ENCODE data around the gene SWAP70. TPM values are rescaled to one million over a fixed set of nuclear protein-coding genes. Genes with fewer than 3 reads are reported as not detected.
"Not testable (repeated sequence)": the region's sequence is repeated elsewhere in the genome, so short reads cannot be mapped to it uniquely, and the experiment has no call there.

The SWAP70 gene
- 7.3 and 8.1 TPM in 2 replicates for total RNA-seq

DNA sequence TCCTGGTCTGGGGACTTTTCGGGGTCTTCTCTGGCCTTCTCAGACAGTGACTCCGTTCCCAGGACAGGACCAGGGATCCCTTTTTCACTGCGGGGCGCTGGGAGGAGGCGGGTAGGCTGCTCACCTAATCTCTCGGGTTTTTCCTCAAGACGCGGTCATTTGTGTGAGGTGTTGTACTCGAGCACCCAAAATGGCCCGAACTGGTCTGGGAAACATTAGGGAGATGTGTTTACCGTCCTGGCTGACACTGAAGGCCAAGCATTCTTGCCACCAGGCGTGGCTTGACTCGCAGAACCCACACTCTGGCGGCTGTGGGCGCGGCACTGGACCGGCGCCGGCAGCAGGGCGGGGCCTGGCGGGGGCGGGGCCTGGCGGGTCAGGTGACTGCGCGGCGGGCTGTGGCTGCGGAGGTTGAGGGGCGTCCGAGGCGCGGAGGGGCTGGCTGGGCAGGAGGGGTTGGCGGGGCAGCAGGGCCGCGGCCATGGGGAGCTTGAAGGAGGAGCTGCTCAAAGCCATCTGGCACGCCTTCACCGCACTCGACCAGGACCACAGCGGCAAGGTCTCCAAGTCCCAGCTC lies at the start of gene SWAP70:
TSS of gene SWAP70 (plus strand) at position 379 of the 577 bp plus-strand sequence. CDS start at position 482, 103 bp downstream.
- intact Hi-C loops (cut with micrococcal nuclease), result loop anchor here (1.0 to 5.0 kb wide), 2 partner anchors 49 to 84 kb away; no protein-coding TSS in a partner anchor
- Mint-ChIP-seq H3K27me3 (peaks cover 34% of the 10 kb centered on the region), H3K9me3 (peaks cover 3% of the 10 kb centered on the region), H3K27ac (peak within 1 kb of the TSS; percentile 51), H3K4me3 (peak within 1 kb of the TSS; percentile 90), H3K4me1 (peaks cover 18% of the 10 kb centered on the region), H3K36me3 (ENCODE audit: low read depth) (peaks cover 4% of the 10 kb centered on the region)
- peak; percentile 95 for DNase-seq

- H3K27ac Mint-ChIP-seq, result peak overlapping the region; percentile 32
- no peaks in the 10 kb centered on the region for H3K9me3 Mint-ChIP-seq
- H3K4me1 Mint-ChIP-seq, result peaks cover 36% of the 10 kb centered on the region
- no peak overlapping the region for H3K4me3 Mint-ChIP-seq
- no peaks in the 10 kb centered on the region for H3K36me3 Mint-ChIP-seq (ENCODE audit: low read depth)
- intact Hi-C loops (cut with micrococcal nuclease), result loop anchor here (2.0 to 10.0 kb wide), 2 partner anchors 154 to 230 kb away; partner anchors contain the start of genes IPO7 and ZNF143
- no peaks in the 10 kb centered on the region for H3K27me3 Mint-ChIP-seq
- DNase-seq, result no peak
Observed at GRCh38 chr11:9615031-9615451, 48.8 kb upstream of the SWAP70 start.

DNA sequence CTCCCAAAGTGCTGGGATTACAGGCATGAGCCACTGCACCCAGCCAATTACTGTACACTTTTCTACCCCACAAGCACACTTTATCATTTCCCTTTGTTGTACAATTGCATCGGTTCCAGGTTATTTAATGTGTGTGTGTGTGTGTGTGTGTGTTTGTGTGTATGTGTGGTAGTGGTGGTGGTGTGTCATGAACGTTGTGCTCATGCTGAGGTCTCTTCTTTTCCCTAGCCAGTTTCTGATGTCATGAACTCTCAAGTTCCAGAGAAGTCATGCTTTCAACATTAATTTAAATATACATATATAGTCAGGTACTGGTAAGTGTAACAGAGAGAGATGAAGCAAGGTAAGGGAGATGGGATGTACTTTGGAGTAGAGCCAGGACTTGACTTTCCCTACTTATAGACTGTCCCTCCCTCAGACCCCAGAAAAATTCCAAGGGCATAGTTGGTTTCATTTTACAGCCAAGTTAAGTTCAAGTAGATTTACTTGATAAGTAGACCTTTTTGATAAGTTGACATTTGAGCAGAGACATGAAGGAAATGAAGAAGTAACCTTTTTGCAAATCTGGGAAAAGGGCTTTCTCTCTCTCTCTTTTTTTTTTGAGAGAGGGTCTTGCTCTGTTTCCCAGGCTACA lies 47.7 kb upstream of the SWAP70 start:
- Mint-ChIP-seq H3K9me3 (no peaks in the 10 kb centered on the region), H3K27ac (no peak overlapping the region), H3K4me1 (peaks cover 34% of the 10 kb centered on the region), H3K4me3 (no peak overlapping the region), H3K27me3 (no peaks in the 10 kb centered on the region), H3K36me3 (ENCODE audit: low read depth) (no peaks in the 10 kb centered on the region)
- intact Hi-C loops (cut with micrococcal nuclease), result loop anchor here (10.0 kb wide), 1 partner anchor 231 kb away; the partner anchor contains the start of gene IPO7
- no peak for DNase-seq

DNA sequence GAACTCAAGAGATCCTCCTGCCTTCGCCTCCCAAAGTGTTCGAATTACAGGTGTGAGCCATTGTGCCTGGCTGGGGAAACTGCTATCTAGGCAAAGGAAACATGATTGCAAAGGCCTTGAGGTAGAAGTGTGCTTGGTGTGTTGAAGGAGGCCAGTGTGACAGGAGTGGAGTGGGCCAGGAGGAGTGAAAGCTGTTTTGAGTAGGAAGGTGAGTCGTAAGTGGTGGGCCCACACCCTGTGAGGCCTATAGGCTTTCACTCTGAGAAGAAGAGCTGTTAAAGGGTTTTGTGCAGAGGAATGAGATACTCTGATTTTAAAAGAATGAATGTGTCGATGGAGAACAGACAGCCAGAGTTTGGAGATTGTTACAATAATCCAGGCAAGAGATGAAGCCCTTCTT lies 47.0 kb upstream of the SWAP70 start:
- Mint-ChIP-seq H3K27me3 (no peaks in the 10 kb centered on the region), H3K4me3 (no peak overlapping the region), H3K4me1 (peaks cover 33% of the 10 kb centered on the region), H3K9me3 (no peaks in the 10 kb centered on the region), H3K36me3 (ENCODE audit: low read depth) (no peaks in the 10 kb centered on the region), H3K27ac (no peak overlapping the region)
- intact Hi-C loops (cut with micrococcal nuclease), result loop anchor here (10.0 kb wide), 1 partner anchor 232 kb away; the partner anchor contains the start of gene IPO7
- no peak for DNase-seq

DNA sequence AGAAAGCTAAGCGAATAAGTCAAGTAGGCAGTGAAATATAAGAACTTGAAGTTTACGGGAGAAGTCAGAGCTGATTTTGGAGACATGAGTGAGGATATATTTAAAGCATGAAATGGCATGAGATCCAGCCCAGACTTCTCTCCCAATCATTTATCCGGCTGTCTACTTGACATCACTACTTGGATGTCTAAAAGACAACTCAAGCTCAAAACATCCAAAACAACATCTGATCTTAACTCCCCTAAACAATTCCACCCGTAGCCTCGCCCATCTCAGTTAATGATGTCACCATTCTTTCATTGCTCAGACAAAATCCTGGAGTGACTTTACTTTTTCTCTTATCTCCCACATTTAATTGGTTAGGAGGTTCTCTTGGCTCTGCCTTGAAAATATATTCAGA lies 45.9 kb upstream of the SWAP70 start:
- no peak overlapping the region for H3K27ac Mint-ChIP-seq
- no peak overlapping the region for H3K4me3 Mint-ChIP-seq
- intact Hi-C loops (cut with micrococcal nuclease), result loop anchor here (10.0 kb wide), 1 partner anchor 233 kb away; the partner anchor contains the start of gene IPO7
- no peaks in the 10 kb centered on the region for H3K36me3 Mint-ChIP-seq (ENCODE audit: low read depth)
- H3K27me3 Mint-ChIP-seq, result no peaks in the 10 kb centered on the region
- no peaks in the 10 kb centered on the region for H3K9me3 Mint-ChIP-seq
- peaks cover 32% of the 10 kb centered on the region for H3K4me1 Mint-ChIP-seq
- no peak for DNase-seq

- Mint-ChIP-seq H3K4me1 (peaks cover 23% of the 10 kb centered on the region), H3K27me3 (no peaks in the 10 kb centered on the region), H3K9me3 (no peaks in the 10 kb centered on the region), H3K27ac (no peak overlapping the region), H3K4me3 (no peak overlapping the region), H3K36me3 (ENCODE audit: low read depth) (no peaks in the 10 kb centered on the region)
- DNase-seq, result no peak
- intact Hi-C loops (cut with micrococcal nuclease), result loop anchor here (10.0 kb wide), 1 partner anchor 234 kb away; the partner anchor contains the start of gene IPO7
Observed at GRCh38 chr11:9619004-9619403, 44.9 kb upstream of the SWAP70 start.

- Mint-ChIP-seq H3K27ac (no peak overlapping the region), H3K9me3 (no peaks in the 10 kb centered on the region), H3K36me3 (ENCODE audit: low read depth) (no peaks in the 10 kb centered on the region), H3K4me1 (peaks cover 16% of the 10 kb centered on the region), H3K4me3 (no peak overlapping the region), H3K27me3 (no peaks in the 10 kb centered on the region)
- DNase-seq, result no peak
- intact Hi-C loops (cut with micrococcal nuclease), result loop anchor here (10.0 kb wide), 1 partner anchor 235 kb away; the partner anchor contains the start of gene IPO7
Observed at GRCh38 chr11:9619971-9620370, 43.9 kb upstream of the SWAP70 start.

DNA sequence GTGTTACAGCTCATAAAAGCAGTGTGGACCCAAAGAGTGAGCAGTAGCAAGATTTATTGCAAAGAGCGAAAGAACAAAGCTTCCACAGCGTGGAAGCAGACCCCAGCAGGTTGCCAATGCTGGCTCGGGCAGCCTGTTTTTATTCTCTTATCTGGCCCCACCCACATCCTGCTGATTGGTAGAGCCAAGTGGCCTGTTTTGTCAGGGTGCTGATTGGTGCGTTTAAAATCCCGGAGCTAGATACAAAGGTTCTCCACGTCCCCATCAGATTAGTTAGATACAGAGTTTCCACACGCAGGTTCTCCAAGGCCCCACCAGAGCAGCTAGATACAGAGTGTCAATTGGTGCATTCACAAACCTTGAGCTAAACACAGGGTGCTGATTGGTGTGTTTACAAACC lies 41.5 kb upstream of the SWAP70 start:
- H3K36me3 Mint-ChIP-seq (ENCODE audit: low read depth); intact Hi-C loops (cut with micrococcal nuclease); H3K4me1 Mint-ChIP-seq; H3K27ac Mint-ChIP-seq; H3K9me3 Mint-ChIP-seq; DNase-seq; H3K4me3 Mint-ChIP-seq: not testable (repeated sequence)
- peaks cover 12% of the 10 kb centered on the region for H3K27me3 Mint-ChIP-seq

- H3K4me1 Mint-ChIP-seq; H3K36me3 Mint-ChIP-seq (ENCODE audit: low read depth); H3K27ac Mint-ChIP-seq; intact Hi-C loops (cut with micrococcal nuclease); H3K9me3 Mint-ChIP-seq; H3K4me3 Mint-ChIP-seq; DNase-seq: not testable (repeated sequence)
- peaks cover 14% of the 10 kb centered on the region for H3K27me3 Mint-ChIP-seq
Observed at GRCh38 chr11:9623053-9623452, 40.8 kb upstream of the SWAP70 start.

DNA sequence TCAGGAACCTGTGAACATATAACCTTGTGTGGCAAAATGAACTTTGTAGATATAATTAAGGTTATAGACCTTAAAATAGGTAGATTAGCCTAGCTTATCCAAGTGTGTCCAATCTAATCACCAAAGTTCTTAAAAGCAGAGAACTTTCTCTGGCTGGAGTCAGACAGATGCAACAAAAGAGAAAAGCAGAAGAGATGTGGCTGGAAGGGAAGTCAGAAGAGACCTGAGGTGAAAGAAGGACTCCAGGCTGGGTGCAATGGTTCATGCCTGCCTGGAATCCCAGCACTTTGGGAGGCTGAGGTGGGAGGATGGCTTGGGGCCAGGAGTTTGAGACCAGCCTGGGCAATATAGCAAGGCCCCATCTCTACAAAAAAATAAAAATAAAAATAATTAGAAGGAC lies 39.4 kb upstream of the SWAP70 start:
- Mint-ChIP-seq H3K4me3 (no peak overlapping the region), H3K27me3 (peaks cover 21% of the 10 kb centered on the region), H3K36me3 (ENCODE audit: low read depth) (no peaks in the 10 kb centered on the region), H3K4me1 (peaks cover 4% of the 10 kb centered on the region), H3K27ac (no peak overlapping the region), H3K9me3 (no peaks in the 10 kb centered on the region)
- intact Hi-C loops (cut with micrococcal nuclease), result no loop called here
- no peak for DNase-seq

DNA sequence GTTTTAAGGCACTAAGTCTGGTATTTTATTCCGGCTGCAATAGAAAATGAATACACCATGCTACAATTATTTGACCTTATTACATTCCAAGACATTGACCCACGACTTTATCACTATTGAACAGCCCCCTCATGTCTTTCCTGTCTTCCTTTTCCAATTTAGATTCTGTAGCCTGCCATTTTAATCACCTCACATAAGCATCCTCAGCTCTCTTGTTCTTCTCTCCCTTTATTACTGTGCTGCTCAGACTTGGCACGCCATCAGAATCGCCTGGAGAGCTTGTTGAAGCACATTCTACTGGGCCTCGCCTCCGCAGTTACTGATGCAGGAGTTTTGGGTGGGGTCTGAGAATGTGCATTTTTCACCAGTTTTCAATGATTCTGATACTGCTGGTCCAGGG lies 38.7 kb upstream of the SWAP70 start:
- DNase-seq, result no peak
- no peaks in the 10 kb centered on the region for H3K9me3 Mint-ChIP-seq
- H3K27me3 Mint-ChIP-seq, result peaks cover 23% of the 10 kb centered on the region
- H3K4me3 Mint-ChIP-seq, result no peak overlapping the region
- H3K36me3 Mint-ChIP-seq (ENCODE audit: low read depth), result no peaks in the 10 kb centered on the region
- intact Hi-C loops (cut with micrococcal nuclease), result no loop called here
- H3K27ac Mint-ChIP-seq, result no peak overlapping the region
- H3K4me1 Mint-ChIP-seq, result peaks cover 4% of the 10 kb centered on the region

GRCh38 chr11:9625728-9626127 lies 38.1 kb upstream of the SWAP70 start:
- peaks cover 23% of the 10 kb centered on the region for H3K27me3 Mint-ChIP-seq
- intact Hi-C loops (cut with micrococcal nuclease), result no loop called here
- no peak overlapping the region for H3K27ac Mint-ChIP-seq
- no peak overlapping the region for H3K4me3 Mint-ChIP-seq
- H3K36me3 Mint-ChIP-seq (ENCODE audit: low read depth), result no peaks in the 10 kb centered on the region
- H3K4me1 Mint-ChIP-seq, result peaks cover 4% of the 10 kb centered on the region
- no peak for DNase-seq
- H3K9me3 Mint-ChIP-seq, result no peaks in the 10 kb centered on the region

GRCh38 chr11:9626496-9627394 lies 37.1 kb upstream of the SWAP70 start:
- DNase-seq, result no peak
- Mint-ChIP-seq H3K4me1 (peaks cover 4% of the 10 kb centered on the region), H3K36me3 (ENCODE audit: low read depth) (no peaks in the 10 kb centered on the region), H3K27me3 (peaks cover 23% of the 10 kb centered on the region), H3K27ac (no peak overlapping the region), H3K4me3 (no peak overlapping the region), H3K9me3 (no peaks in the 10 kb centered on the region)
- intact Hi-C loops (cut with micrococcal nuclease), result no loop called here

DNA sequence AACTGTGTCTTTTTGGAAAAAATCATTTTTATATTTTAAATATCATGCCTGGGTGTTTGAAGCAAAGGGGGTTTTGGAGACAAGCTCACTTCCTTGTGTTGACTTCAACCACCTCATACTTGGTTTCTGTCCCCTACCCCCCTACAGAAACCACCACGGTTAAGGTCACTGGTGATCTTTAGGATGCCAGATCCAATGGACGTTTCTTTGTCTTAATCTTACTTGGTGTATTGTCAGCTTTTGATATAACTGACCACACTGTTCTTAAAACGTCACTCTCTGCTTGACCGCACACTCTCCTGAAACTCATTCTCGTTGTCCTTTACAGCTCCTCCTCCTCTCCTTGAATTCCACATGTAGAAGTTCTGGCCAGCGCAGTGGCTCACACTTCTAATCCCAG lies 34.8 kb upstream of the SWAP70 start:
- Mint-ChIP-seq H3K4me3 (no peak overlapping the region), H3K4me1 (peaks cover 2% of the 10 kb centered on the region), H3K36me3 (ENCODE audit: low read depth) (no peaks in the 10 kb centered on the region), H3K27ac (no peak overlapping the region), H3K27me3 (peaks cover 23% of the 10 kb centered on the region), H3K9me3 (no peaks in the 10 kb centered on the region)
- no peak for DNase-seq
- intact Hi-C loops (cut with micrococcal nuclease), result no loop called here

All from activated CD4-positive, alpha-beta T cell treated with anti-CD3 and anti-CD28 coated beads, Interleukin-2, amount 10 ng/mL, durations not matched to agents 24 days and 14 days (primary cell).